HCT116 (cell line): ENCODE data around the gene TRPM3. TPM values are rescaled to one million over a fixed set of nuclear protein-coding genes. Genes with fewer than 3 reads are reported as not detected.
"Not testable (repeated sequence)": the region's sequence is repeated elsewhere in the genome, so short reads cannot be mapped to it uniquely, and the experiment has no call there.

Source experiments
- ATAC-seq: fragments of 200-7000 bp; cut with Tn5 transposase; 2 replicates; pipeline ENCODE4 v1.9.1; 2020; ENCODE audit warnings: mild to moderate bottlenecking, moderate library complexity
- BruUV-seq: library from RNA; stranded (reverse); fragments of 400-500 nt; replicated peaks from 2 replicates; lab custom pipeline; 2021; lab: Mats Ljungman, UMichigan
- CTCF ChIA-PET: fragments of 300-600 bp; sonication (Branson Sonifier 250); formaldehyde crosslinking; loops from one replicate; lab custom pipeline; 2021; ENCODE audit warnings: antibody characterized with exemption; lab: Charles Lee
- POLR2A ChIA-PET: fragments of 300-600, 350-600 bp; sonication (Branson Sonifier 250); formaldehyde crosslinking; loops from one replicate; lab custom pipeline; 2021; ENCODE audit warnings: antibody characterized with exemption; lab: Charles Lee
- RAD21 ChIA-PET, 2 experiments: fragments of 300-600 bp; sonication (Branson Sonifier 250); formaldehyde crosslinking; loops; one replicate each; lab custom pipeline; 2023; ENCODE audit warnings: low total read pairs in 2 of 2; ENCODE audit not compliant: uncharacterized antibody in 2 of 2, unreplicated experiment in 2 of 2, low non-redundant PET in 1 of 2; lab: Charles Lee
- DNase-seq: peaks from one replicate; pipeline ENCODE4 v3.0.0-alpha.2; 2010; ENCODE audit warnings: low read depth, low spot score
- H2AFZ ChIP-seq: fragments of 200-600 bp; shearing (Covaris generic), sonication (generic); 2 replicates; pipeline ENCODE4 v1.6.1; 2017; ENCODE audit warnings: low read depth, mixed run types, mixed read lengths, antibody characterized with exemption, low read length; ENCODE audit not compliant: poor library complexity, severe bottlenecking
- H3K27ac ChIP-seq: 2 replicates; pipeline ENCODE4 v1.5.1; 2012; ENCODE audit warnings: low read depth, low read length
- H3K27me3 ChIP-seq: fragments of 200-600 bp; sonication (generic); 2 replicates; pipeline ENCODE4 v1.6.1; 2016; ENCODE audit warnings: mixed run types, low read length, mixed read lengths; ENCODE audit not compliant: insufficient read depth
- H3K36me3 ChIP-seq, 2 experiments: fragments of 200-500 bp in 1 of 2; fragments of 200-600 bp in 1 of 2; sonication (Bioruptor generic) in 1 of 2; sonication (generic) in 1 of 2; 2 replicates each; pipeline versions ENCODE4 v1.5.1 to v1.6.1; 2014 to 2016; ENCODE audit warnings: low read length in 2 of 2, inconsistent platforms in 1 of 2, mixed read lengths in 1 of 2, mixed run types in 1 of 2; ENCODE audit not compliant: insufficient read depth in 2 of 2, control insufficient read depth in 1 of 2
- H3K4me1 ChIP-seq, 2 experiments: fragments of 200-600 bp in 1 of 2; sonication (generic) in 1 of 2; 2 replicates each; pipeline versions ENCODE4 v1.5.1 to v1.6.1; 2012 to 2017; ENCODE audit warnings: low read length in 2 of 2, inconsistent platforms in 1 of 2, mild to moderate bottlenecking in 1 of 2, mixed read lengths in 1 of 2, mixed run types in 1 of 2, moderate library complexity in 1 of 2; ENCODE audit not compliant: insufficient read depth in 2 of 2, control insufficient read depth in 1 of 2
- H3K4me2 ChIP-seq: fragments of 200-600 bp; sonication (generic); 2 replicates; pipeline ENCODE4 v1.6.1; 2017; ENCODE audit warnings: mixed run types, low read length, mixed read lengths
- H3K4me3 ChIP-seq, 2 experiments: fragments of 200-600 bp in 1 of 2; sonication (generic) in 1 of 2; replicated peaks in 1 of 2; 2 replicates each; pipeline ENCODE4 v1.5.1; 2011 to 2016; ENCODE audit warnings: low read length in 2 of 2, control low read depth in 1 of 2, low read depth in 1 of 2, mild to moderate bottlenecking in 1 of 2, mixed read lengths in 1 of 2, mixed run types in 1 of 2
- H3K79me2 ChIP-seq: fragments of 200-600 bp; sonication (generic); 2 replicates; pipeline ENCODE4 v1.6.1; 2017; ENCODE audit warnings: mild to moderate bottlenecking, mixed run types, low read length, moderate library complexity, mixed read lengths; ENCODE audit not compliant: insufficient read depth
- H3K9ac ChIP-seq: fragments of 200-600 bp; sonication (generic); 2 replicates; pipeline ENCODE4 v1.6.1; 2016; ENCODE audit warnings: low read length, mixed read lengths
- H3K9me2 ChIP-seq: fragments of 200-600 bp; sonication (generic), shearing (Covaris generic); 2 replicates; pipeline ENCODE4 v1.6.1; 2017; ENCODE audit warnings: mixed run types, mild to moderate bottlenecking, moderate library complexity; ENCODE audit not compliant: insufficient read depth
- H3K9me3 ChIP-seq, 2 experiments: fragments of 200-500 bp in 1 of 2; fragments of 200-600 bp in 1 of 2; sonication (Bioruptor generic) in 1 of 2; sonication (generic) in 1 of 2; 2 replicates each; pipeline ENCODE4 v1.6.1; 2014 to 2017; ENCODE audit warnings: low read length in 2 of 2, mixed read lengths in 2 of 2, inconsistent platforms in 1 of 2, low read depth in 1 of 2, mild to moderate bottlenecking in 1 of 2, mixed run types in 1 of 2, moderate library complexity in 1 of 2; ENCODE audit not compliant: control insufficient read depth in 1 of 2, insufficient read depth in 1 of 2
- H4K20me1 ChIP-seq: fragments of 200-600 bp; sonication (generic), shearing (Covaris generic); 2 replicates; pipeline ENCODE4 v1.6.1; 2017; ENCODE audit warnings: mixed run types, mild to moderate bottlenecking, moderate library complexity; ENCODE audit not compliant: insufficient read depth
- intact Hi-C: fragments of 100-400 bp; cut with micrococcal nuclease; formaldehyde crosslinking; loops from 2 replicates; pipeline ENCODE4 v1.10.0; 2022
- total RNA-seq: library from RNA; stranded (reverse); gene quantifications from one replicate; pipeline ENCODE4 v1.2.1, GENCODE V29; 2021; ENCODE audit not compliant: unreplicated experiment
- TF ChIP-seq, protein P1 (sequence below): IDR thresholded peaks from 2 replicates; pipeline ENCODE4 v1.6.1; 2012

TRPM3 gene
- total RNA-seq, 1 experiment from 2014 or later, result not detected

DNA sequence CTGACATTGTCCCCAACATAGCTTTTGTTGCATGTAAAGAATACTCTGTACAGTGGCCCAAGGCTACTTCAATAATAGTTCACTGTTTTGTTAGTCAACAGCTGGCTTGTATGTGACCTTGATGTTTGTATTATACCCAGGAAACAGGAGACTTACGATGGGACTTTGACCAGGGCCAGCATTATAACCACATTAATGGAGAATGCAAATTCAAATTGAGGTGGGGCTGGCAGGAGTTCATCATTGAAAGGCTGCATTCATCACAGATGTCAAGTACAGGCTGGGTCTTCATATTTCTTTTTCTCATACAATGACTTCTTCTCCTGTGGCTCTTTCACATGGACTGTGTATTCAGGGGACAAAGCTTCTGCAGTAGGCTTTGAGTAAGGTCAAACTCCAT is 414.6 kb downstream of the TRPM3 start:
- H3K4me3 ChIP-seq, POLR2A ChIA-PET, H3K9ac ChIP-seq, H3K79me2 ChIP-seq, RAD21 ChIA-PET, H4K20me1 ChIP-seq, H3K4me2 ChIP-seq, H3K36me3 ChIP-seq, ATAC-seq, H3K9me2 ChIP-seq, H3K27me3 ChIP-seq, DNase-seq, H3K9me3 ChIP-seq, H3K4me1 ChIP-seq, H2AFZ ChIP-seq, H3K27ac ChIP-seq, BruUV-seq, CTCF ChIA-PET, intact Hi-C loops: not testable (repeated sequence)

GRCh38 chr9:70701163-70701562 is 420.3 kb downstream of the TRPM3 start:
- TF ChIP-seq, protein P1, sequence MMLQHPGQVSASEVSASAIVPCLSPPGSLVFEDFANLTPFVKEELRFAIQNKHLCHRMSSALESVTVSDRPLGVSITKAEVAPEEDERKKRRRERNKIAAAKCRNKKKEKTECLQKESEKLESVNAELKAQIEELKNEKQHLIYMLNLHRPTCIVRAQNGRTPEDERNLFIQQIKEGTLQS, result no peak
- TF ChIP-seq, all 23 proteins: peak for 0
- no TSS peak for BruUV-seq
- Histone ChIP-seq H3K9me2 (no peaks in the 10 kb centered on the region), H3K4me2 (no peak overlapping the region), H4K20me1 (no peaks in the 10 kb centered on the region), H3K4me3 (no peak overlapping the region), H3K9me3 (no peaks in the 10 kb centered on the region), H3K79me2 (no peaks in the 10 kb centered on the region), H3K27ac (no peak overlapping the region), H3K9ac (no peak overlapping the region), H3K4me1 (no peaks in the 10 kb centered on the region), H3K36me3 (no peaks in the 10 kb centered on the region), H2AFZ (no peak overlapping the region), H3K27me3 (no peaks in the 10 kb centered on the region)
- ATAC-seq (no peak), DNase-seq (no peak)
- ChIA-PET RAD21 (no interaction called here), POLR2A (no interaction called here), CTCF (no interaction called here)
- intact Hi-C loops, result no loop called here
